HCT116 (cell line): ENCODE data around the gene NEK6.

Experiments used
- CTCF ChIP-seq, 3 experiments: fragments of 200-600 bp in 1 of 3; sonication (generic) in 1 of 3; IDR thresholded peaks in 2 of 3; conservative IDR thresholded peaks in 1 of 3; 2 replicates each; pipeline ENCODE4 v1.5.1; 2012 to 2017; ENCODE audit warnings: low read depth in 2 of 3, low read length in 2 of 3, antibody characterized with exemption in 1 of 3, borderline replicate concordance in 1 of 3, control low read depth in 1 of 3, mild to moderate bottlenecking in 1 of 3, mixed read lengths in 1 of 3, mixed run types in 1 of 3, moderate library complexity in 1 of 3; ENCODE audit not compliant: insufficient read depth in 1 of 3
- EZH2phosphoT487 ChIP-seq: fragments of 200-600 bp; IDR thresholded peaks from 2 replicates; pipeline ENCODE4 v1.6.1; 2018; ENCODE audit warnings: antibody characterized with exemption, borderline replicate concordance
- MAX ChIP-seq: IDR thresholded peaks from 2 replicates; pipeline ENCODE4 v1.6.1; 2012

- no peak for TF ChIP-seq CTCF (IDR thresholded peaks at IDR 0.05 in 2 of 3, conservative IDR thresholded peaks at IDR 0.05 in 1 of 3; ENCODE audit: borderline replicate concordance in 1 of 3, insufficient read depth in 1 of 3, low read depth in 2 of 3, low read length in 2 of 3)
- no peak for TF ChIP-seq EZH2phosphoT487
- no peak for TF ChIP-seq MAX
Observed at GRCh38 chr9:124340219-124341069, 82.7 kb downstream of the NEK6 start.
